ENCODE data around the gene MMP20.

DNA sequence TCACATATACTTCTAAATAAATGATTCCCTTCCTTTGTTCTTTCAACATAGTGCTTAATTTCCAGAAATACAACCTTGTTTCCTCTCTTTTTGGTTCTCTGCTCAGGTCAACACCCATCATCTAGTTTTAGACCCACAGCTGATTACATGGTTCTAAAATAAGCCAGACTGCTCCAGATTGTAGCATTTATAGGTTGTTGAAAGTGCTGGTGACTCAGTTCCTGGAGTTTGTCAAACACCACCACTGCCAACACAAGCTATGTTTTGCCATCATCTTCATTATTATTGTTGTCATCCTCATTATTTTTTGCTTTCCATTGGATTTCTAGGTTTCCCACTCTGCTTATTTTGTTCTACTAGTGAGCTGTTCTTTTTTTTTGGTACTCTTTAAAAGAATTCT, 22.3 kb upstream of the MMP20 start:
- no peak for TF ChIP-seq POLR2A (IDR thresholded peaks at IDR 0.05)
- TF ChIP-seq, protein P1, sequence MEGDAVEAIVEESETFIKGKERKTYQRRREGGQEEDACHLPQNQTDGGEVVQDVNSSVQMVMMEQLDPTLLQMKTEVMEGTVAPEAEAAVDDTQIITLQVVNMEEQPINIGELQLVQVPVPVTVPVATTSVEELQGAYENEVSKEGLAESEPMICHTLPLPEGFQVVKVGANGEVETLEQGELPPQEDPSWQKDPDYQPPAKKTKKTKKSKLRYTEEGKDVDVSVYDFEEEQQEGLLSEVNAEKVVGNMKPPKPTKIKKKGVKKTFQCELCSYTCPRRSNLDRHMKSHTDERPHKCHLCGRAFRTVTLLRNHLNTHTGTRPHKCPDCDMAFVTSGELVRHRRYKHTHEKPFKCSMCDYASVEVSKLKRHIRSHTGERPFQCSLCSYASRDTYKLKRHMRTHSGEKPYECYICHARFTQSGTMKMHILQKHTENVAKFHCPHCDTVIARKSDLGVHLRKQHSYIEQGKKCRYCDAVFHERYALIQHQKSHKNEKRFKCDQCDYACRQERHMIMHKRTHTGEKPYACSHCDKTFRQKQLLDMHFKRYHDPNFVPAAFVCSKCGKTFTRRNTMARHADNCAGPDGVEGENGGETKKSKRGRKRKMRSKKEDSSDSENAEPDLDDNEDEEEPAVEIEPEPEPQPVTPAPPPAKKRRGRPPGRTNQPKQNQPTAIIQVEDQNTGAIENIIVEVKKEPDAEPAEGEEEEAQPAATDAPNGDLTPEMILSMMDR (IDR thresholded peaks at IDR 0.05) = no peak
